HG03108 (cell line): ENCODE results near the gene SRGAP2B.
"Not testable (repeated sequence)": the region's sequence is repeated elsewhere in the genome, so short reads cannot be mapped to it uniquely, and the experiment has no call there.

Source experiments
- ATAC-seq: cut with Tn5 transposase; IDR thresholded peaks from one replicate; pipeline ENCODE4 v1.9.1; 2021; ENCODE audit warnings: moderate library complexity; ENCODE audit not compliant: unreplicated experiment

Gene SRGAP2B

GRCh38 chr1:145093517-145094149 is 1.5 kb downstream of the SRGAP2B start:
- ATAC-seq: not testable (repeated sequence)

GRCh38 chr1:145082483-145083255 is 12.5 kb downstream of the SRGAP2B start:
- not testable (repeated sequence) for ATAC-seq

- ATAC-seq: not testable (repeated sequence)
Measured at GRCh38 chr1:145080193-145080592, 14.9 kb downstream of the SRGAP2B start.

- not testable (repeated sequence) for ATAC-seq
Measured at GRCh38 chr1:145079737-145080136, 15.4 kb downstream of the SRGAP2B start.

- not testable (repeated sequence) for ATAC-seq
Measured at GRCh38 chr1:145078787-145079370, 16.2 kb downstream of the SRGAP2B start.

- ATAC-seq: not testable (repeated sequence)
Measured at GRCh38 chr1:145077872-145078786, 17.0 kb downstream of the SRGAP2B start.

GRCh38 chr1:145076877-145077276 is 18.3 kb downstream of the SRGAP2B start:
- not testable (repeated sequence) for ATAC-seq

GRCh38 chr1:145074021-145074559 is 21.0 kb downstream of the SRGAP2B start:
- ATAC-seq: not testable (repeated sequence)

GRCh38 chr1:145071569-145071968 is 23.6 kb downstream of the SRGAP2B start:
- ATAC-seq: not testable (repeated sequence)

- not testable (repeated sequence) for ATAC-seq
Measured at GRCh38 chr1:145066486-145066885, 28.6 kb downstream of the SRGAP2B start.

- ATAC-seq: peak; percentile 61
Measured at GRCh38 chr1:145065194-145065826, 29.8 kb downstream of the SRGAP2B start.

- not testable (repeated sequence) for ATAC-seq
Measured at GRCh38 chr1:145063941-145064648, 31.0 kb downstream of the SRGAP2B start.

- not testable (repeated sequence) for ATAC-seq
Measured at GRCh38 chr1:145063285-145063684, 31.8 kb downstream of the SRGAP2B start.

GRCh38 chr1:145058184-145058583 is 36.9 kb downstream of the SRGAP2B start:
- peak; percentile 31 for ATAC-seq

GRCh38 chr1:145055217-145055760 is 39.8 kb downstream of the SRGAP2B start:
- peak; percentile 99 for ATAC-seq

- ATAC-seq: not testable (repeated sequence)
Measured at GRCh38 chr1:145053428-145053827, 41.7 kb downstream of the SRGAP2B start.

GRCh38 chr1:145052019-145052776 is 42.9 kb downstream of the SRGAP2B start:
- not testable (repeated sequence) for ATAC-seq

- not testable (repeated sequence) for ATAC-seq
Measured at GRCh38 chr1:145048181-145048856, 46.8 kb downstream of the SRGAP2B start.
